ENCODE results near the gene IMMP2L.
A peak's percentile ranks its signal among the peaks of the same experiment; 100 is the strongest.

Gene IMMP2L

DNA sequence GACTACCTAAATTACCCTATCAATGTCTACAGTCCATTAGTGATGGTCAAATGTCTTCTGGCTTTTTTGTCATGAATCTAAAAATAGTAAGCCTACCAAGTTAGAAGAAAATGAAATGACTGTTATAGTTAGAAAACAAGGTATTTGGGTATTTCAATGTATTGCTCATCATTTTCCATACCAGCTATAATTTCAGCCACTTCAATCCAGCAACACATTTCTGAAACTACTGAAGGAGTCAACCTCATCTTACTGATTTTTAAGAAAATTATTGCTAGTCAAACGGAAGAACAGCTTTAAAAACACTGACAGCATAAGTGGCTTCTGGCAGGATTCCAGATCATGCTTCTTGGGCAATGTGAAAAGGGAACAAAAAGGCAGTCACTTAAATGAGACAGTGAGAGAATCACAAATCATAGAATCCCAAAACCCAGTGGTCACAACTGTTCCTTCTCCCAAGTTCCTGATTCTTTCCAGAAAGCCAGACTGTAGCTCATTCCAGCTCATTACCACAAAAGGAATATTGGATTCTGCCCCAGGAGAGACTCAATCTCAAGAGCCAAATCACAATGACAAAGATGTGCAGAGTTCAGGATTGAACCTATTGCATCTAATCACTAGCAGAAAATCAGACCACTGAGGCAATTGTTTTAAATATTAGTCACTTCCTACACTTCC, 532.6 kb downstream of the IMMP2L start:
- Histone ChIP-seq H3K36me3 (no peaks in the 10 kb centered on the region), H3K4me1 (peaks cover 13% of the 10 kb centered on the region), H3K4me3 (ENCODE audit: low read depth, low read length) (no peak overlapping the region), H3K9me3 (no peaks in the 10 kb centered on the region), H3K27me3 (no peaks in the 10 kb centered on the region)
- peak; percentile 32 for DNase-seq
- TF ChIP-seq, protein P1, sequence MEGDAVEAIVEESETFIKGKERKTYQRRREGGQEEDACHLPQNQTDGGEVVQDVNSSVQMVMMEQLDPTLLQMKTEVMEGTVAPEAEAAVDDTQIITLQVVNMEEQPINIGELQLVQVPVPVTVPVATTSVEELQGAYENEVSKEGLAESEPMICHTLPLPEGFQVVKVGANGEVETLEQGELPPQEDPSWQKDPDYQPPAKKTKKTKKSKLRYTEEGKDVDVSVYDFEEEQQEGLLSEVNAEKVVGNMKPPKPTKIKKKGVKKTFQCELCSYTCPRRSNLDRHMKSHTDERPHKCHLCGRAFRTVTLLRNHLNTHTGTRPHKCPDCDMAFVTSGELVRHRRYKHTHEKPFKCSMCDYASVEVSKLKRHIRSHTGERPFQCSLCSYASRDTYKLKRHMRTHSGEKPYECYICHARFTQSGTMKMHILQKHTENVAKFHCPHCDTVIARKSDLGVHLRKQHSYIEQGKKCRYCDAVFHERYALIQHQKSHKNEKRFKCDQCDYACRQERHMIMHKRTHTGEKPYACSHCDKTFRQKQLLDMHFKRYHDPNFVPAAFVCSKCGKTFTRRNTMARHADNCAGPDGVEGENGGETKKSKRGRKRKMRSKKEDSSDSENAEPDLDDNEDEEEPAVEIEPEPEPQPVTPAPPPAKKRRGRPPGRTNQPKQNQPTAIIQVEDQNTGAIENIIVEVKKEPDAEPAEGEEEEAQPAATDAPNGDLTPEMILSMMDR (IDR thresholded peaks at IDR 0.05; ENCODE audit: low read depth, low read length): no peak

DNA sequence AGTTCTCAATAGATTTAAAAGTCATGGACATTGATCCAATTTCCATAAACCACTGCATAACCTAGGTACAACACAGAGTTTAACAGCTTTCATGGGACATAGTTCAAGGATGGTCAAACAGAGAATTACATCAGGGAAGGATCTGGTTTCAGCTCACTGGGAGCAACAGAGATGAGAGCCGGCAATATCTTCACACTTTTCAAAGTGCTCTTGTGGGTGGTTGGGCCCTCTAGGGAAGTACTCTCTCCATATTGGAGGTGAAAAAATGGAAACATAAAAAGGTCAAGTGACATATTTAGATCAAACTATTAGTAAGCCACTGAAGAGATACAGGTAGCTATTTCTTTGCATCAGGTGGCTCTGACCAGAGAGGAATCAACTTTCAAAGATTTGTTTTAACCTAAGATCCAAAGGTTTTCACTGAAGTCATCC, 533.1 kb downstream of the IMMP2L start:
- TF ChIP-seq, protein P1 (IDR thresholded peaks at IDR 0.05; ENCODE audit: low read depth, low read length): no peak
- H3K27me3 ChIP-seq: no peaks in the 10 kb centered on the region
- no peak overlapping the region for H3K4me3 ChIP-seq (ENCODE audit: low read depth, low read length)
- H3K4me1 ChIP-seq: peaks cover 13% of the 10 kb centered on the region
- no peaks in the 10 kb centered on the region for H3K9me3 ChIP-seq
- no peak for DNase-seq
- H3K36me3 ChIP-seq: no peaks in the 10 kb centered on the region

DNA sequence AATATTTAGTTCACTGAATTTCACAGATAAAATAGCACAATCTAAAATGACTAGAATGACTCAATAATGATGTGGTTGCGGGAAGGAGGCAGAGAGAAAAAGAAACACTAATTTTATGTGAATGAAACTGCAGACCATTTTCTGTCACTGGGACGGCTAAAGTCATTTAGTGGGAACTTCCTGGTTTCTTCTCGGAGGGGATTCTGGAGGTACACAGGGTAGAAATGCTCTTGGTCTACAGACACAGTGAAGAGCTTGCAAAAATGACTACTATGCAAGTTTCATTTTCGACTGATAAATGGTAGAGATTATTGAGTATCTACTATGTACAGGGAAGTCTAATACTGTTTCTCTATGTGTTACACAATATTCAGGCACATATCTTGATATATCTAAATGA, 534.9 kb downstream of the IMMP2L start:
- Histone ChIP-seq H3K4me3 (ENCODE audit: low read depth, low read length) (no peak overlapping the region), H3K9me3 (no peaks in the 10 kb centered on the region), H3K27me3 (no peaks in the 10 kb centered on the region), H3K4me1 (peaks cover 13% of the 10 kb centered on the region), H3K36me3 (no peaks in the 10 kb centered on the region)
- TF ChIP-seq, protein P1 (IDR thresholded peaks at IDR 0.05; ENCODE audit: low read depth, low read length): no peak
- DNase-seq: no peak

DNA sequence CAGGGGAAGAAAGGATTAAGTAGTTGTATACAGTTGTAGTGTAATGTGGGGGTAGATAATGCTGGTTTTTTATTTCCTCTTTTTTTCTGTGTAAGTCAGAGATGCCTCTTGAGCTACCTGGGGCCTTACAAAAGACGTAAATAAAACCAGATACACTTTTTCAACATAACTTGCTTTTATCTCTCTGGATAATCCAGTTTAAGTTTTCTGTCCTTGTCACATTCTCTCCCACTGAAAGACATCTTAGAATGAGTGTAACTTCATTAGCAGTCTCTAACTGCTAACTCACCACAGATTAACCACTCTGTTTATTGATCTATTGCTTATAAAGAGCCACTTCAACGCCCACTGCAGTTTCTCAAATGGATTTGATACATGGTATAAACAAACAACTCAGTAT, 535.5 kb downstream of the IMMP2L start:
- TF ChIP-seq, protein P1 (IDR thresholded peaks at IDR 0.05; ENCODE audit: low read depth, low read length): no peak
- H3K27me3 ChIP-seq: no peaks in the 10 kb centered on the region
- DNase-seq: no peak
- H3K4me1 ChIP-seq: peaks cover 13% of the 10 kb centered on the region
- H3K4me3 ChIP-seq (ENCODE audit: low read depth, low read length): no peak overlapping the region
- H3K9me3 ChIP-seq: no peaks in the 10 kb centered on the region
- H3K36me3 ChIP-seq: no peaks in the 10 kb centered on the region

DNA sequence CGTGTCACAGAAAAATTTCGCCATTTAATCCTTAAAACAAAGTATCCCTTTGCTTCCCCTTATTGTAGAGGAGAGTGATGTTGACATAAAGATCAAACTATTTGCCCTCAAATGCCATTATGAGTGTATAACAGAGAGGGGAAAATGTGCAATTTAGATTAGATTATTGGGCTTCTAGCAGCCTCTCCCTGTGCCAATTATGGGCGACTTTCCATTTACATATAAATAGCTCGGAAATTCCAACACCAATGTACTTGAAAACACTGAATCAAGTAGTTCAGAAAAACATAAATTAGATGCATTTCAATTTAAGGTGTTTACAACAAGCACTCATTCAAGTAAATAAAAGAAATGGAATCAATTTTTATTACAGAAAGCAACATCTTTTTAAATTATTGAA, 535.9 kb downstream of the IMMP2L start:
- Histone ChIP-seq H3K4me1 (peaks cover 13% of the 10 kb centered on the region), H3K36me3 (no peaks in the 10 kb centered on the region), H3K4me3 (ENCODE audit: low read depth, low read length) (no peak overlapping the region), H3K9me3 (no peaks in the 10 kb centered on the region), H3K27me3 (no peaks in the 10 kb centered on the region)
- TF ChIP-seq, protein P1 (IDR thresholded peaks at IDR 0.05; ENCODE audit: low read depth, low read length): no peak
- no peak for DNase-seq

DNA sequence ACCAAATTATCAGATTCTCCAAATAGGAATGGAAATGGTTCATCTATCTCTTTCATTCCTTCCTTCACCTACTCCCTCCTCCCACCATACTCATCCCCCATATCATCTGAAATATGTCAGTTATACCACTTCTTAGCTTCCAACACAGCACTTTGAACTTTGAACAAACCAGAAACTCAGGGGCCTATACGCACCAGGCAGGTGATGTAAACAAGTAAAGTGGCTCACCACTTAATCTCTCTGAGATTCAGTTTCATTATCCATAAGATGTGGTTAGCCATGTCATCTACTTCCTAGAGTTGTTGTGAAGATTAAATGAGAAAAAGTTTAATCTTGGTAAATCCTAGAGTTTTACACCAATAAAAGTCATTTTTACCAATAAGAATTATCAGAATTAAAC, 537.3 kb downstream of the IMMP2L start:
- Histone ChIP-seq H3K9me3 (no peaks in the 10 kb centered on the region), H3K36me3 (no peaks in the 10 kb centered on the region), H3K4me1 (peaks cover 13% of the 10 kb centered on the region), H3K4me3 (ENCODE audit: low read depth, low read length) (no peak overlapping the region), H3K27me3 (no peaks in the 10 kb centered on the region)
- TF ChIP-seq, protein P1 (IDR thresholded peaks at IDR 0.05; ENCODE audit: low read depth, low read length): no peak
- DNase-seq: no peak

Measured in BE2C (cell line).